Lung (tissue), 12 donors: Measurements from ENCODE around the gene MYO16. TPM values are rescaled to one million over a fixed set of nuclear protein-coding genes. Genes with fewer than 3 reads are reported as not detected.

Source experiments
- ATAC-seq: fragments of 200-7000 bp; cut with Tn5 transposase; one replicate; pipeline ENCODE4 v1.9.1; 2020; ENCODE audit warnings: moderate number of reproducible peaks; ENCODE audit not compliant: insufficient read depth, low FRiP score
- DNase-seq, 3 donors: peaks; one replicate each; pipeline ENCODE4 v3.0.0-alpha.2; 2013 to 2017
- H3K27ac ChIP-seq, 2 donors: one replicate each; pipeline ENCODE4 v1.5.1; 2013; ENCODE audit warnings: mild to moderate bottlenecking in 2 of 2, moderate library complexity in 2 of 2, control low read depth in 1 of 2, inconsistent platforms in 1 of 2, low read depth in 1 of 2, low read length in 1 of 2
- H3K27me3 ChIP-seq, 3 donors: one replicate each; pipeline ENCODE4 v1.5.1; 2013; ENCODE audit warnings: low read length in 2 of 3; ENCODE audit not compliant: control insufficient read depth in 3 of 3, insufficient read depth in 3 of 3
- H3K36me3 ChIP-seq, 4 donors: one replicate each; pipeline ENCODE4 v1.5.1; 2013; ENCODE audit warnings: low read length in 4 of 4, mild to moderate bottlenecking in 1 of 4, moderate library complexity in 1 of 4; ENCODE audit not compliant: control insufficient read depth in 4 of 4, insufficient read depth in 4 of 4
- H3K4me1 ChIP-seq, 5 donors: one replicate each; pipeline ENCODE4 v1.5.1; 2013; ENCODE audit warnings: low read length in 5 of 5, mild to moderate bottlenecking in 2 of 5, moderate library complexity in 1 of 5; ENCODE audit not compliant: control insufficient read depth in 5 of 5, insufficient read depth in 5 of 5
- H3K4me3 ChIP-seq: one replicate; pipeline ENCODE4 v1.5.1; 2013; ENCODE audit warnings: mild to moderate bottlenecking, control low read depth, moderate library complexity
- H3K9ac ChIP-seq, 2 donors: one replicate each; pipeline ENCODE4 v1.5.1; 2013; ENCODE audit warnings: low read length in 2 of 2, control low read depth in 1 of 2; ENCODE audit not compliant: insufficient read depth in 1 of 2
- H3K9me3 ChIP-seq, 4 donors: one replicate each; pipeline ENCODE4 v1.5.1; 2013; ENCODE audit warnings: low read length in 3 of 4, mild to moderate bottlenecking in 1 of 4, moderate library complexity in 1 of 4; ENCODE audit not compliant: control insufficient read depth in 4 of 4, insufficient read depth in 3 of 4
- WGBS, 2 donors: extraction: QIAGEN DNeasy Blood & Tissue Kit; methylation state at CpG; one replicate each; pipeline ENCODE4 v1.1.7; 2013; 5-methylcytosine and 5-hydroxymethylcytosine counted together
- polyA plus RNA-seq, 2 donors: library from polyadenylated mRNA; stranded (reverse); fragments of 200-250 nt; gene quantifications; one replicate each; pipeline ENCODE4 v1.2.1, GENCODE V29; 2013
- total RNA-seq, 2 donors: library from RNA; depleted of rRNA in 1 of 2; stranded (reverse); fragments of >200 nt in 1 of 2; gene quantifications; one replicate each; pipeline ENCODE4 v1.2.1, GENCODE V29; 2014 to 2021
- TF ChIP-seq, protein P1 (sequence below): IDR thresholded peaks from 2 replicates; pipeline ENCODE4 v1.5.1; 2012; ENCODE audit warnings: mild to moderate bottlenecking; ENCODE audit errors: control extremely low read depth, extremely low read depth
- donor health status: control.
- donor health status: control.
- donor health status: Bipolar disorder and iron deficiency.
- donor health status: healthy.
- donor health status: DM: yes; HTN: yes; CAD: no.

The MYO16 gene
- total and polyA plus RNA-seq, 4 donors = 0.12 to 13.8 (median 0.88) TPM

- Histone ChIP-seq H3K9ac (no peak overlapping the region), H3K36me3 (no peaks in the 10 kb centered on the region), H3K4me3 (no peak overlapping the region), H3K27ac (no peak overlapping the region), H3K4me1 (no peaks in the 10 kb centered on the region), H3K9me3 (peaks cover 0 to 8% (median 0%) of the 10 kb centered on the region in 4 donors), H3K27me3 (peaks cover 0 to 28% (median 16%) of the 10 kb centered on the region in 3 donors)
- TF ChIP-seq, protein P1, sequence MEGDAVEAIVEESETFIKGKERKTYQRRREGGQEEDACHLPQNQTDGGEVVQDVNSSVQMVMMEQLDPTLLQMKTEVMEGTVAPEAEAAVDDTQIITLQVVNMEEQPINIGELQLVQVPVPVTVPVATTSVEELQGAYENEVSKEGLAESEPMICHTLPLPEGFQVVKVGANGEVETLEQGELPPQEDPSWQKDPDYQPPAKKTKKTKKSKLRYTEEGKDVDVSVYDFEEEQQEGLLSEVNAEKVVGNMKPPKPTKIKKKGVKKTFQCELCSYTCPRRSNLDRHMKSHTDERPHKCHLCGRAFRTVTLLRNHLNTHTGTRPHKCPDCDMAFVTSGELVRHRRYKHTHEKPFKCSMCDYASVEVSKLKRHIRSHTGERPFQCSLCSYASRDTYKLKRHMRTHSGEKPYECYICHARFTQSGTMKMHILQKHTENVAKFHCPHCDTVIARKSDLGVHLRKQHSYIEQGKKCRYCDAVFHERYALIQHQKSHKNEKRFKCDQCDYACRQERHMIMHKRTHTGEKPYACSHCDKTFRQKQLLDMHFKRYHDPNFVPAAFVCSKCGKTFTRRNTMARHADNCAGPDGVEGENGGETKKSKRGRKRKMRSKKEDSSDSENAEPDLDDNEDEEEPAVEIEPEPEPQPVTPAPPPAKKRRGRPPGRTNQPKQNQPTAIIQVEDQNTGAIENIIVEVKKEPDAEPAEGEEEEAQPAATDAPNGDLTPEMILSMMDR = no peak
- ATAC-seq (no peak), DNase-seq (no peak)
- 64 to 82% methylated on average over 21 to 33 of the region's 33 CpGs for WGBS, 2 donors
These were observed 510.6 kb downstream of the MYO16 start for GRCh38 chr13:109140054-109140453.

- 9 to 10% methylated on average over 72 to 97 of the region's 97 CpGs for WGBS, 2 donors
- Histone ChIP-seq H3K36me3 (no peaks in the 10 kb centered on the region), H3K27me3 (peaks cover 0 to 28% (median 16%) of the 10 kb centered on the region in 3 donors), H3K27ac (peak overlapping the region in 1 of 2 donors; percentile 41), H3K4me1 (no peaks in the 10 kb centered on the region), H3K9me3 (peaks cover 0 to 8% (median 0%) of the 10 kb centered on the region in 4 donors), H3K9ac (no peak overlapping the region), H3K4me3 (peak overlapping the region; percentile 27)
- ATAC-seq (no peak), DNase-seq (peak in 2 of 3 donors; percentile 24 to 35)
- TF ChIP-seq, protein P1 = no peak
These were observed 511.3 kb downstream of the MYO16 start for GRCh38 chr13:109140479-109141349.

GRCh38 chr13:109141706-109142105 lies 512.3 kb downstream of the MYO16 start:
- no peak overlapping the region for H3K27ac ChIP-seq
- no peak overlapping the region for H3K9ac ChIP-seq
- no peak overlapping the region for H3K4me3 ChIP-seq
- H3K27me3 ChIP-seq = peaks cover 0 to 28% (median 16%) of the 10 kb centered on the region in 3 donors
- TF ChIP-seq, protein P1 = no peak
- H3K36me3 ChIP-seq = no peaks in the 10 kb centered on the region
- 95% methylated on average over 14 of the region's 14 CpGs for WGBS, 2 donors
- DNase-seq (no peak), ATAC-seq (no peak)
- H3K4me1 ChIP-seq = no peaks in the 10 kb centered on the region
- peaks cover 0 to 8% (median 0%) of the 10 kb centered on the region in 4 donors for H3K9me3 ChIP-seq
